Aorta (tissue), 5 donors: Measurements from ENCODE around the gene GLMN. TPM values are rescaled to one million over a fixed set of nuclear protein-coding genes. Genes with fewer than 3 reads are reported as not detected.

Source experiments
- ATAC-seq: fragments of 200-7000 bp; cut with Tn5 transposase; one replicate; pipeline ENCODE4 v1.9.1; 2022; ENCODE audit warnings: moderate library complexity; ENCODE audit not compliant: low FRiP score
- DNase-seq, 2 donors: peaks; one replicate each; pipeline ENCODE4 v3.0.0-alpha.2; 2020
- H3K27ac ChIP-seq, 2 donors: one replicate each; pipeline ENCODE4 v1.5.1; 2013; ENCODE audit warnings: low read length in 2 of 2, mild to moderate bottlenecking in 2 of 2, moderate library complexity in 2 of 2, control low read depth in 1 of 2, inconsistent platforms in 1 of 2, low read depth in 1 of 2
- H3K27me3 ChIP-seq, 2 donors: one replicate each; pipeline ENCODE4 v1.6.1; 2013; ENCODE audit warnings: control low read depth in 1 of 2, low read length in 1 of 2, mild to moderate bottlenecking in 1 of 2, moderate library complexity in 1 of 2; ENCODE audit not compliant: insufficient read depth in 2 of 2, control insufficient read depth in 1 of 2
- H3K36me3 ChIP-seq, 2 donors: one replicate each; pipeline ENCODE4 v1.6.1; 2013; ENCODE audit warnings: control low read depth in 1 of 2, low read length in 1 of 2, mild to moderate bottlenecking in 1 of 2; ENCODE audit not compliant: insufficient read depth in 2 of 2, control insufficient read depth in 1 of 2
- H3K4me1 ChIP-seq, 2 donors: one replicate each; pipeline ENCODE4 v1.6.1; 2013; ENCODE audit warnings: low read length in 2 of 2, control low read depth in 1 of 2, mild to moderate bottlenecking in 1 of 2, moderate library complexity in 1 of 2; ENCODE audit not compliant: insufficient read depth in 2 of 2, control insufficient read depth in 1 of 2
- H3K4me3 ChIP-seq, 2 donors: one replicate each; pipeline ENCODE4 v1.5.1; 2013; ENCODE audit warnings: low read length in 2 of 2, control low read depth in 1 of 2, mild to moderate bottlenecking in 1 of 2
- H3K9me3 ChIP-seq: one replicate; pipeline ENCODE4 v1.6.1; 2013; ENCODE audit warnings: mild to moderate bottlenecking, low read length; ENCODE audit not compliant: control insufficient read depth
- WGBS, 2 donors: extraction: QIAGEN DNeasy Blood & Tissue Kit; methylation state at CpG; one replicate each; pipeline ENCODE4 v1.1.7; 2013; 5-methylcytosine and 5-hydroxymethylcytosine counted together
- intact Hi-C, 2 donors: fragments of 100-400 bp; cut with DNase I; formaldehyde crosslinking; loops; one replicate each; pipeline versions ENCODE4 v1.14.2 to v1.15.0; 2022
- polyA plus RNA-seq, 2 donors: library from polyadenylated mRNA; stranded (reverse); fragments of 200-250 nt; gene quantifications; one replicate each; pipeline ENCODE4 v1.2.3, GENCODE V29; 2013
- total RNA-seq, 2 donors: library from RNA; stranded (reverse); fragmentation: NEBNext Ultra II Directional; extraction: Animal tissue kit (Norgen Biotek cat#: 25700); gene quantifications; one replicate each; pipeline ENCODE4 v1.2.1, GENCODE V29; 2021
- donor health status: healthy with polysubstance abuse.
- donor health status: Bipolar disorder and iron deficiency.
- donor health status: DM: no; HTN: no; CAD: no.
- donor health status: DM: no; HTN: no; CAD: no.
- donor health status: DM: yes; HTN: yes; CAD: no.

GLMN gene
- total and polyA plus RNA-seq, 4 donors: 5.6 to 9.9 (median 7.2) TPM

GRCh38 chr1:92228401-92228800 is 70.4 kb downstream of the GLMN start:
- peaks cover 1% of the 10 kb centered on the region for H3K9me3 ChIP-seq
- intact Hi-C loops: no loop called here
- H3K4me3 ChIP-seq: no peak overlapping the region
- H3K4me1 ChIP-seq: no peaks in the 10 kb centered on the region
- ATAC-seq: no peak
- H3K36me3 ChIP-seq: no peaks in the 10 kb centered on the region
- WGBS, 2 donors: 61 to 74% methylated on average over 3 of the region's 3 CpGs
- DNase-seq: no peak
- no peak overlapping the region for H3K27ac ChIP-seq
- no peaks in the 10 kb centered on the region for H3K27me3 ChIP-seq

GRCh38 chr1:92219028-92219427 is 79.8 kb downstream of the GLMN start:
- intact Hi-C loops: no loop called here

GRCh38 chr1:92218559-92218958 is 80.2 kb downstream of the GLMN start:
- DNase-seq (no peak), ATAC-seq (no peak)
- H3K27ac ChIP-seq: no peak overlapping the region
- H3K36me3 ChIP-seq: no peaks in the 10 kb centered on the region
- no peak overlapping the region for H3K4me3 ChIP-seq
- H3K27me3 ChIP-seq: no peaks in the 10 kb centered on the region
- H3K9me3 ChIP-seq: no peaks in the 10 kb centered on the region
- intact Hi-C loops: no loop called here
- 76 to 80% methylated on average over 14 of the region's 14 CpGs for WGBS, 2 donors
- H3K4me1 ChIP-seq: no peaks in the 10 kb centered on the region

More at GRCh38 chr1:92219028-92219427, 79.8 kb downstream of the GLMN start:
- Histone ChIP-seq H3K27me3 (no peaks in the 10 kb centered on the region), H3K4me1 (no peaks in the 10 kb centered on the region), H3K36me3 (no peaks in the 10 kb centered on the region), H3K27ac (no peak overlapping the region), H3K9me3 (no peaks in the 10 kb centered on the region), H3K4me3 (no peak overlapping the region)
- DNase-seq: no peak
- ATAC-seq: no peak

- 94 to 95% methylated on average over 27 of the region's 27 CpGs for WGBS, 2 donors
- Histone ChIP-seq H3K27me3 (no peaks in the 10 kb centered on the region), H3K36me3 (no peaks in the 10 kb centered on the region), H3K4me1 (no peaks in the 10 kb centered on the region), H3K9me3 (no peaks in the 10 kb centered on the region), H3K27ac (no peak within 1 kb of the TSS), H3K4me3 (no peak within 1 kb of the TSS)
- ATAC-seq (no peak), DNase-seq (no peak)
- intact Hi-C loops: no loop called here
Observed at GRCh38 chr1:92217721-92218120, 81.1 kb downstream of the GLMN start, which contains the start of gene C1orf146. TSS of gene C1orf146 (plus strand) at chr1:92217915. CDS start at chr1:92231421, 13,506 bp downstream.

- 12 to 15% methylated on average over 2 of the region's 2 CpGs for WGBS, 2 donors
- no peaks in the 10 kb centered on the region for H3K4me1 ChIP-seq
- no peak for ATAC-seq
- H3K36me3 ChIP-seq: no peaks in the 10 kb centered on the region
- intact Hi-C loops: no loop called here
- H3K9me3 ChIP-seq: no peaks in the 10 kb centered on the region
- H3K27ac ChIP-seq: no peak overlapping the region
- H3K27me3 ChIP-seq: no peaks in the 10 kb centered on the region
- H3K4me3 ChIP-seq: no peak overlapping the region
- DNase-seq: no peak
Observed at GRCh38 chr1:92211166-92211565, 87.6 kb downstream of the GLMN start.

- Histone ChIP-seq H3K27me3 (no peaks in the 10 kb centered on the region), H3K36me3 (no peaks in the 10 kb centered on the region), H3K4me3 (no peak overlapping the region), H3K9me3 (no peaks in the 10 kb centered on the region), H3K27ac (no peak overlapping the region), H3K4me1 (no peaks in the 10 kb centered on the region)
- WGBS, 2 donors: 44 to 51% methylated on average over 2 of the region's 2 CpGs
- no peak for ATAC-seq
- DNase-seq: no peak
- intact Hi-C loops: no loop called here
Observed at GRCh38 chr1:92210701-92211100, 88.1 kb downstream of the GLMN start.

GRCh38 chr1:92203105-92203504 is 95.7 kb downstream of the GLMN start:
- Histone ChIP-seq H3K36me3 (no peaks in the 10 kb centered on the region), H3K27ac (no peak overlapping the region), H3K4me1 (no peaks in the 10 kb centered on the region), H3K27me3 (no peaks in the 10 kb centered on the region), H3K9me3 (no peaks in the 10 kb centered on the region), H3K4me3 (no peak overlapping the region)
- intact Hi-C loops: no loop called here
- no peak for DNase-seq
- no peak for ATAC-seq

- H3K27ac ChIP-seq: no peak overlapping the region
- intact Hi-C loops: no loop called here
- H3K36me3 ChIP-seq: no peaks in the 10 kb centered on the region
- H3K4me1 ChIP-seq: no peaks in the 10 kb centered on the region
- H3K9me3 ChIP-seq: no peaks in the 10 kb centered on the region
- DNase-seq: no peak
- ATAC-seq: no peak
- no peak overlapping the region for H3K4me3 ChIP-seq
- WGBS, 2 donors: 81 to 83% methylated on average over 5 of the region's 5 CpGs
- H3K27me3 ChIP-seq: no peaks in the 10 kb centered on the region
Observed at GRCh38 chr1:92201973-92202372, 96.8 kb downstream of the GLMN start.
